GM19468 (cell line): ENCODE data around the gene JAG2.
"Not testable (repeated sequence)": the region's sequence is repeated elsewhere in the genome, so short reads cannot be mapped to it uniquely, and the experiment has no call there.

Source experiments
- ATAC-seq: cut with Tn5 transposase; IDR thresholded peaks from one replicate; pipeline ENCODE4 v1.9.1; 2021; ENCODE audit warnings: mild to moderate bottlenecking, moderate library complexity, moderate number of reproducible peaks; ENCODE audit not compliant: unreplicated experiment; ENCODE audit errors: extremely low read depth

The JAG2 gene

GRCh38 chr14:105123981-105124765, 44.4 kb downstream of the JAG2 start:
- ATAC-seq, result no peak

DNA sequence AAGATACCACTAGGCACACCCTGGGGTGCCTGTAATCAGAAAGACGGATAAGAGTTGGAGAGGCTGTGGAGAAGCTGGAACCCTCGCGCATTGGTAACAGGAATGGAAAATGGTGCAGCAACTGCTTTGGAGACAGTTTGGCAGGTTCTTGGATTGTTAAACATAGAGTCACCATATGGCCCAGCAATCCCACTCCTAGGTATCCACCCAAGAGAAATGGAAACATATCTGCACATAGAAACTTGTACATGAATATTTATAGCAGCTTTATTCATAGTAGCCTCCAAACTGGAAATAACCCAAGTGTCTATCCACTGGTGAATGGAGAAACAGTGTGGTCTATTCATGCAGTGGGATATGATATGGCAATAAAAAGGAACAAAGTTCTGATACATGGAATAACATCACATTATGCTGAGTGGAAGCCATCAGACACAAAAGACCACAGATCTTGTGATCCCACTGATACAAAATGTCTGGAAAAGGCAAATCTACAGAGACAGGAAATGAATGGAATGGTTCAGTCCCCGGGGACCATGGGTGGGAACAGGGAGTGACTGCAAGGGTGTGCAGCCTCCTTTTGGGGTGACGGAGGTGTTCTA, 45.4 kb downstream of the JAG2 start:
- ATAC-seq, result no peak

GRCh38 chr14:105120056-105120455, 48.5 kb downstream of the JAG2 start:
- no peak for ATAC-seq

DNA sequence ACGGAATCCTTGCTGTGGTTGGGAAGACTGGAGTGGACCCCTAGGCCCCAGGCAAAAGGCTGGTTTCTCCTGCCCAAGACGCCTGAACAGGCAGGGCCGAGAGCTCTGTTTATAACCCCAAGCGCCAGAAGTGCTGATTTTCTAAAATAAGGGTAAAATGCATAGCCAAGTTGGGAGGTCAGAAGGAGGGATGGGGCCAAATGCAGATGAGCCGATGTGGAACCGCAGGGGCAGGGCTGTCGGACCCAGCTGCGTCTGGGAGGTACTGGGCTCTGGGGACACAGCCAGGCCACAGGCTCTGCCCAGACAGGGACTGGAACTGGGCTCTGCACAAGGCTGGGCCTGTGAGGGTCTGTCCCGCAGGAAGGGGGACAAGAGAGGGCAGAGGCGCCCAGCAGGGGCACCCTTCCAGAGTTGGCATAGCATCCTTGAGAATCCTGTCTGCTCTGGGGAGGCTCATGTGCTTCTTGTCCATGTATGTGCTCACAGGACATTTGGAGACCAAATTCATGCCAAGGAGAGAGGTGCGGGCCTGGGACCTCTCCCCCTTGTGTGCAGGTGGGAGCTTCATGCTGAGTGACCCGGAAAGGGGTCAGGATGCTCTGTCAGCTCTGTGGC, 49.1 kb downstream of the JAG2 start:
- no peak for ATAC-seq

- ATAC-seq, result no peak
Observed at GRCh38 chr14:105118646-105119407, 49.7 kb downstream of the JAG2 start.

- ATAC-seq, result no peak
Observed at GRCh38 chr14:105117710-105118385, 50.7 kb downstream of the JAG2 start.

DNA sequence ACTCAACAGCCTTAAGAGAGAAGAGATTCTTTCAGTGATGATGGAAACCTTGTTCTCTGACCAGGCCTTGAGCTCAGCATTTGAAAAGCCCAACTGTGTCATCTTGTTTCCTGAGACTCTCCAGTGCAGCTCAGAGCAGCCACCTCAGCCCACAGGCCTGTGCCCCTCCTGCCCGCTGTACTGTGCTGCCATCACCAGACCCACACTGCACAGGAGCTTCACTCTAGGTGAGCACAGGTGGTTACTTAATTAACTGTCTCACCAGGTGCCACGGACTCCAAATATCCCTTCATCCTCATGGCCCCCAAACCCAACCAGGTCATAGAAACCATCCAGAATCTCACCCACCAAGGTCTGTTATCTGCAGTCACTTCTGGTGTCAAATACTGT, 51.3 kb downstream of the JAG2 start:
- ATAC-seq, result no peak

DNA sequence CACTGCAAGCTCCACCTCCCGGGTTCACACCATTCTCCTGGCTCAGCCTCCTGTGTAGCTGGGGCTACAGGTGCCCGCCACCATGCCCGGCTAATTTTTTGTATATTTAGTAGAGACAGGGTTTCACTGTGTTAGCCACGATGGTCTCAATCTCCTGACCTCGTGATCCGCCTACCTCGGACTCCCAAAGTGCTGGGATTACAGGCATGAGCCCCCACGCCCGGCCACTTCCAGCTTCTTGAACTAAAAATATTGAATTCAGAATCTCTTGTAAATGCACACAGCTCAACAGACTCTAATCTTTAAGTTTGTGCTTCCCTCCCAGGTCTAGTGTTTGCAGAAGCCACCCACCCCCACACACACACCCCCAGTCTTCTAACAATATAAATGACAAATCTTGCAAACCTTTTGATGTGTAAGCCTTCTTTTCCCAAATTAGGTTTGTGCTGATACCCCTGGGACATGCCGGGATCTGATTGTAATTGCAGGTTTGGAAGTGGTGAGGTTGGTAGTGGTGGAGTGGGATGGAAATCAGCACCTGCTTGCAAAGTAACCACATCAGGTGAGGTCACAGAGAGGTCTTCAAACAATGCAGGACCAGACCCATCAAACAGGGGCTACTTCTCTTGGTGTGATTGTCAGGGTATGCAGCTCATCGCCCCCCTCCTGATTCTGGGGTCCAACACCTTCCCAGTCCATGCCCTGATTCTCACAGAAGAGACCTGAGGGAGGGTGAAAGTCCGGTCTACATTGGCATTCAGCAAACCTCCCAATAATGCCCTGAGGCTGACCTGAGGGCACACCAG, 51.9 kb downstream of the JAG2 start:
- ATAC-seq, result no peak

- not testable (repeated sequence) for ATAC-seq
Observed at GRCh38 chr14:105109243-105109642, 59.3 kb downstream of the JAG2 start.

DNA sequence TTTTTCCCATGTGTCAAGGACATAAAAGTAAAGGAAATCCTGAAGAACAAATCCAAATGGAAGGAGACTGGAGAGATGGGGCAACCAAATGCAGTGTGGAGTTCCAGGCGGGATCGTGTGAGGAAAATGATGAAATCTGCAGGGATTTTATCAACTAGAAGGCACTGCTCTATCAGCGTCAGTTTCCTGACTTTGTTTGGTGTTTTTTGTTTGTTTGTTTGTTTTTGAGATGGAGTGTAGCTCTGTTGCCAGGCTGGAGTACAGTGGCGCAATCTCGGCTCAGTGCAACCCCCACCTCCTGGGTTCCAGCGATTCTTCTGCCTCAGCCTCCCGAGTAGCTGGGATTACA, 60.1 kb downstream of the JAG2 start:
- no peak for ATAC-seq

DNA sequence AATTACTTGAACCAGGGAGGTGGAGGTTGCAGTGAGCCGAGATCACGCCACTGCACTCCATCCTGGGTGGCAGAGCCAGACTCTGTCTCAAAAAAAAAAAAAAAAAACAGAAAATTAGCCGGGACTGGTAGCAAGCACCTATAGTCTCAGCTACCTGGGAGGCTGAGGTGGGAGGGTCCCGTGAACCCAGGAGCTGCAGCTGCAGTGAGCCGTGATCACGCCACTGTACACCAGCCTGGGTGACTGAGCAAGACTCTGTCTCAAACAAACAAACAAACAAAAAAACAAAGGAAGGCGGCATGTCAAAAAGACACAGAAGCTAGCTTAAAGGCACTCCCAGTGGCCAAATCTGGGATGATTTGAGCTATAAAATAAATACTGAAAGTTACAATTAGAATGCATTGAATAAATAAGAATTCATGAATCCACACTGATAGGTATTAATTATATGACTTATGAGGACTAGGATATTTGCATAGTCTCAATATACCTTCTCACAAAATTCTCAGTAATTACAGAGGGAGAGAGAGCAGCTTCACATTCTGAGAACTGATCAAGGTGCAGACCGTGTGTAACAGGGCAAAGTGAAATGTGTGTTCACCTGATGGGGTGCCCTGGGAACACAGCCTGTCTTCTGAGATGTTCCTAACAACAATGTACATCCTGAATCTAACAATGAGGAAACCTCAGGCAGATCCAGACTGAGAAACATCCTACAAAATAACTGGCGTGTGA, 60.6 kb downstream of the JAG2 start:
- no peak for ATAC-seq

- ATAC-seq, result no peak
Observed at GRCh38 chr14:105107351-105107750, 61.2 kb downstream of the JAG2 start.

DNA sequence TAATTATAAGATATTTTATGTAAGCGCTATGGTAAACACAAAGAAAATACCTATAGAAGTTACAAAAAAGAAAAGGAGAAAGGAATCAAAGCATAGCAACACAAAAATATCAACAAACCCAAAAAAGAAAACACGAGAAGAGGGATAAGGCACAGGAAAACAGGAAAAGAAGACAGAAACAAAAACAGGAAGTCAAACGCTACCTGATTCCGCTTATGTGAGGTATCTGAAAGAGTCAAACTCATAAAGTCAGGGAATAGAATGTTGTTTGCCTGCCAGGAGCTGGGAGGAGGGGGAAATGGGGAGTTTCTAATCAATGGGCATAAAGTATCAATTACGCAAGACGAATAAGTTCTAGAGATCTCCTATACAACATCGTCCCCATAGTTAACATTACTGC, 63.4 kb downstream of the JAG2 start:
- ATAC-seq, result no peak

- no peak for ATAC-seq
Observed at GRCh38 chr14:105102893-105103292, 65.7 kb downstream of the JAG2 start.

GRCh38 chr14:105102361-105102870, 66.2 kb downstream of the JAG2 start:
- ATAC-seq, result no peak

DNA sequence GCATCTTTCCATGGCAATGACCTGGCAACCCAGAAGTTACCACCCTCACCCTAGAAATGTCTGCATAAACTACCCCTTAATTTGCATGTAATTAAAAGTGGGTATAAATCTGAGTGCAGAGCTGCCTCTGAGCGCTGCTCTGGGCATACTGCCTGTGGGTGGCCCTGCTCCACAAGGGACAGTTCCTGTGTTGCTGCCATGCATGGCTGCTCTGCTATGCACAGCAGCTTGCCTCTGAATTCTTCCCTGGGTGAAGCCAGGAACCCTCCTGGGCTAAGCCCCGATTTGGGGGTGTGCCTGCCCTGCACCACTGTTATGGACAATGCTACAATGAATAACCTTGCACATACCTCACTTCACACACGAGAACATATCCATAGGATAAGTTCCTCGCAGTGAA, 67.7 kb downstream of the JAG2 start:
- no peak for ATAC-seq

DNA sequence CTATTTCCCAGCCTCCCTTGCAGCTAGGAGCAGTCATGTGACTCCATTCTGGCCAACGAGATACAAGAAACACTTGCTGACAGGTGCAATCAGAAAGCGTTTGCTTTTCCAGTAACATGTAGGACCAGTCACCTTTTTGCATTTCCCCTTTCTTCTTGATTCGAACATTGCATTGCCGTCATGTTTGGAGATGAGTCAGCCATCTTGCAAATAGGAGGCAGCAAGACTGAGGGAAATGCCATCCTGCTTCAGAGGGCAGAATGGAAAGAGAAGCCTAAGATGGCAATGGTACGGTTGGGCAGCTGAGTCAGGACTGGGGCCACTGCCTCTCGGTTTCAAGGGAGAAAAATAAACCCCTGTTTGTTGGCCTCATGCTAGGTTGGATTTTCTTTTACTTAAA, 68.8 kb downstream of the JAG2 start:
- ATAC-seq, result no peak

DNA sequence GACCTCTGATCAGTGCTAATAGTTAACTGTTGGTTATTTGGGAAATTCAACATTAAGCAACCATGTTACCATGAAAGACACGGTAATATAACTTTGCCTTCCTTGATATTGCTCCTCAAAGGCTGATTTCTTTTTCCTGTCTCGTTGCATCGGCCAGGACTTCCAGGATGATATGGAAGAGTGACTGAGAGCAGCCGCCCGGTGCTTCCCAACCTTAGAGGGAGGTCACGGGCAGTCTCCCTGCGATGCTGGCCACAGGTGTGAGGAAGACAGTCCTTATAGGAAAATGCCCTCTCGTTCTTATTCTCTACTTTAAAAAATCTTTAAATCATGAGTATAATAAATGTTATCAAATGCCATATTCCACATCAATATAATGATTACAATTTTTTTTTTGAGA, 70.3 kb downstream of the JAG2 start:
- ATAC-seq, result no peak

- ATAC-seq, result no peak
Observed at GRCh38 chr14:105097794-105098127, 70.8 kb downstream of the JAG2 start.
